NT2/D1 (cell line): ENCODE data around the gene CARD9.

ENCODE experiments used
- SUZ12 ChIP-seq: IDR thresholded peaks from 2 replicates; pipeline ENCODE4 v1.6.1; 2011; ENCODE audit not compliant: insufficient read length, insufficient read depth; ENCODE audit errors: extremely low read depth
- YY1 ChIP-seq: IDR thresholded peaks from 2 replicates; pipeline ENCODE4 v1.6.1; 2011; ENCODE audit not compliant: insufficient read length, insufficient read depth

GRCh38 chr9:136363106-136363948 lies 10.1 kb downstream of the CARD9 start, which contains the start of gene DNLZ:
- TF ChIP-seq YY1 (peak; percentile 82), SUZ12 (no peak)
